ENCODE results near the gene NMNAT2. TPM values are rescaled to one million over a fixed set of nuclear protein-coding genes. Genes with fewer than 3 reads are reported as not detected.

The NMNAT2 gene
- total RNA-seq, 6 donors from 2014 or later: 0.13 to 0.72 (median 0.17) TPM; not detected in 2

- TF ChIP-seq POLR2A (IDR thresholded peaks at IDR 0.05) (no peak), CTCF (IDR thresholded peaks at IDR 0.05) (no peak), POLR2AphosphoS5 (IDR thresholded peaks at IDR 0.05) (no peak), EP300 (IDR thresholded peaks at IDR 0.05) (no peak)
- H3K36me3 ChIP-seq: no peaks in the 10 kb centered on the region
- no peaks in the 10 kb centered on the region for H3K9me3 ChIP-seq
- ATAC-seq (ENCODE audit: low FRiP score in 2 of 2) (peak in 1 of 2 donors; percentile 48), DNase-seq (no peak)
- 45% methylated on average over 6 of the region's 6 CpGs for WGBS, 2 donors
- no peaks in the 10 kb centered on the region for H3K27me3 ChIP-seq
- H3K4me1 ChIP-seq: no peaks in the 10 kb centered on the region
- no peak overlapping the region for H3K4me3 ChIP-seq
- no peak overlapping the region for H3K27ac ChIP-seq
Measured at GRCh38 chr1:183349201-183349711, 68.9 kb downstream of the NMNAT2 start.

- DNase-seq (no peak), ATAC-seq (ENCODE audit: low FRiP score in 2 of 2) (no peak)
- TF ChIP-seq POLR2A (IDR thresholded peaks at IDR 0.05): no peak
- no peak for TF ChIP-seq CTCF (IDR thresholded peaks at IDR 0.05)
- TF ChIP-seq POLR2AphosphoS5 (IDR thresholded peaks at IDR 0.05): no peak
- TF ChIP-seq EP300 (IDR thresholded peaks at IDR 0.05): no peak
- H3K9me3 ChIP-seq: no peaks in the 10 kb centered on the region
- no peaks in the 10 kb centered on the region for H3K27me3 ChIP-seq
- H3K27ac ChIP-seq: no peak overlapping the region
- no peaks in the 10 kb centered on the region for H3K4me1 ChIP-seq
- 56 to 64% methylated on average over 8 of the region's 8 CpGs for WGBS, 2 donors
- H3K36me3 ChIP-seq: no peaks in the 10 kb centered on the region
- H3K4me3 ChIP-seq: no peak overlapping the region
Measured at GRCh38 chr1:183346276-183346732, 71.9 kb downstream of the NMNAT2 start.

GRCh38 chr1:183339556-183340167 is 78.5 kb downstream of the NMNAT2 start:
- Histone ChIP-seq H3K9me3 (no peaks in the 10 kb centered on the region), H3K36me3 (no peaks in the 10 kb centered on the region), H3K4me1 (no peaks in the 10 kb centered on the region), H3K27ac (no peak overlapping the region), H3K4me3 (no peak overlapping the region), H3K27me3 (no peaks in the 10 kb centered on the region)
- DNase-seq (no peak), ATAC-seq (ENCODE audit: low FRiP score in 2 of 2) (no peak)
- WGBS, 2 donors: 76 to 83% methylated on average over 4 of the region's 4 CpGs
- TF ChIP-seq CTCF (IDR thresholded peaks at IDR 0.05): no peak
- TF ChIP-seq EP300 (IDR thresholded peaks at IDR 0.05): no peak
- no peak for TF ChIP-seq POLR2AphosphoS5 (IDR thresholded peaks at IDR 0.05)
- TF ChIP-seq POLR2A (IDR thresholded peaks at IDR 0.05): no peak

GRCh38 chr1:183331091-183331742 is 87.0 kb downstream of the NMNAT2 start:
- H3K4me1 ChIP-seq: peaks cover 0 to 7% (median 0%) of the 10 kb centered on the region in 4 donors
- no peaks in the 10 kb centered on the region for H3K9me3 ChIP-seq
- H3K4me3 ChIP-seq: no peak overlapping the region
- 32 to 38% methylated on average over 10 of the region's 10 CpGs for WGBS, 2 donors
- DNase-seq: peak in 1 of 2 donors; percentile 39
- H3K27ac ChIP-seq: no peak overlapping the region
- no peaks in the 10 kb centered on the region for H3K36me3 ChIP-seq
- no peaks in the 10 kb centered on the region for H3K27me3 ChIP-seq
- ATAC-seq (ENCODE audit: low FRiP score in 2 of 2): no peak
- TF ChIP-seq EP300 (IDR thresholded peaks at IDR 0.05) (no peak), POLR2AphosphoS5 (IDR thresholded peaks at IDR 0.05) (no peak), CTCF (IDR thresholded peaks at IDR 0.05) (no peak), POLR2A (IDR thresholded peaks at IDR 0.05) (no peak)

Measured in upper lobe of left lung (tissue), 6 donors.